Skeletal muscle satellite cell (primary cell): Measurements from ENCODE around the gene MMD.

Experiments
- H3K27me3 ChIP-seq: 2 replicates; pipeline ENCODE4 v1.7.0; 2013; ENCODE audit warnings: low read length; ENCODE audit not compliant: control insufficient read depth, insufficient read depth
- H3K36me3 ChIP-seq: 2 replicates; pipeline ENCODE4 v1.7.0; 2013; ENCODE audit warnings: mild to moderate bottlenecking, control low read depth, low read length; ENCODE audit not compliant: insufficient read depth
- H3K4me1 ChIP-seq: 2 replicates; pipeline ENCODE4 v1.7.0; 2013; ENCODE audit warnings: low read length; ENCODE audit not compliant: control insufficient read depth, insufficient read depth
- H3K4me2 ChIP-seq: 2 replicates; pipeline ENCODE4 v1.7.0; 2013; ENCODE audit warnings: mild to moderate bottlenecking, low read length
- H3K4me3 ChIP-seq: 2 replicates; pipeline ENCODE4 v1.7.0; 2013; ENCODE audit warnings: low read length
- H3K9ac ChIP-seq: 2 replicates; pipeline ENCODE4 v1.7.0; 2013; ENCODE audit warnings: mild to moderate bottlenecking, low read depth, low read length, moderate library complexity
- H3K9me3 ChIP-seq: replicated peaks from 2 replicates; pipeline ENCODE4 v1.7.0; 2013; ENCODE audit warnings: mild to moderate bottlenecking, control low read depth, low read length

The MMD gene

DNA sequence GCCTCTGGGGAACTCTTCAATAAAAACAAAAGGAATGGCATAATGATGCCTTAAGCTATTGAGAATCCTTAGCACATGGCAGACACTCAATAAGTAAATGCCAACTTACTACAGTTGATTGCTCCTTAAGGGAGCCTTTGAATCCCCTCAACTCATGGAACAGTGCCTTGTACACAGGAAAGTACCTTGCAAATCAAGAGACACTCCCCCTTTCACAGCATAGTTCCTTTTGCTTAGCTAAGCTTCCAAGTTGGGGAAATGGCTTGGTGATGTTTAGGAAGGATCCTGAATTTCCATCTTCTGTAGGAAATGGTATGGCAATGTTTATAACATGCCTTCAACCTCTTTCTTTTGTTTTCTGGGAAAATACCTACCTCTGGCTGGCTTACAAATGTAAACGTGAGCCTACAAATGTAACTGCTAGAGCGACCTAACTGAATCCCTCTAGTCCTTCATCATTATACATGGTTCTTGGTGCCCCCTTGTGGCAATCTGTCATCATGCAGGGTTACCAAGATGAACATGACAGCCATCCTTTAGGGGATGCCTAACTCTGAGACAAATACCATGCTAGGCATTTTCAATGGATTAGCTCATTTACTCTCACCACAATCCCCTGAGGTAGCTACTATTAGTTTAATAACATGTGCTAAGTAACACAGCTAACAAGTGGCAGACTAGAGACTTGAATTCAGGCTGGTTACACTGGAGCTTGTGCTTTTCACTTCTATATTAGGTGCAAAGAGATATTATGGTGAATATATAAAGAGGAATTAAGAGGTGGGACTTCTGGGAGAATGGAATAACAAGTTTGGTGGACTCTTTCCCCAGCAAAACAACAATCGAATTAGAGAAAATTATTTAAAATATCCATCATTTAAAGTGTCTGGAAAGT, 65.0 kb downstream of the MMD start:
- Histone ChIP-seq H3K4me2 (no peak overlapping the region), H3K9me3 (no peaks in the 10 kb centered on the region), H3K27me3 (peaks cover 9% of the 10 kb centered on the region), H3K4me1 (no peaks in the 10 kb centered on the region), H3K9ac (no peak overlapping the region), H3K4me3 (no peak overlapping the region), H3K36me3 (no peaks in the 10 kb centered on the region)

DNA sequence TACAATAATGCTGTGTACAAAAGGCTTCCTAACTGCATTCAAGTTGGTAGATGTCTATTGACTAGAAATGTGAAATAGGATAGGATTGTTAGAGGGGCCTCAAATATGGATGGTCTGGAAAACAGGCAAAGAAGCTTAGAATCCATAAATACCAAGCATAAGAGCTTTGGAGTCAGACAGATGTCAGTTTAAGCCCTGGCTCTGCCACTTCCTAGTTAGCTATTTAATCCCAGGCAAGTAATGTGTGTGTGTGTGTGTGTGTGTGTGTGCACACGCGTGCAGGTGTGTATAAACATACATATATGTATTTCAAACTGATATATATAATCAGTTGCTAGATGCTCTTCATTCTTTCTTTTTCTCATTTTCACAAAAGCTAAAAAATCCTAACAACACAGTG, 66.7 kb downstream of the MMD start:
- Histone ChIP-seq H3K9me3 (no peaks in the 10 kb centered on the region), H3K9ac (no peak overlapping the region), H3K4me2 (no peak overlapping the region), H3K4me3 (no peak overlapping the region), H3K36me3 (no peaks in the 10 kb centered on the region), H3K4me1 (no peaks in the 10 kb centered on the region), H3K27me3 (peaks cover 9% of the 10 kb centered on the region)

DNA sequence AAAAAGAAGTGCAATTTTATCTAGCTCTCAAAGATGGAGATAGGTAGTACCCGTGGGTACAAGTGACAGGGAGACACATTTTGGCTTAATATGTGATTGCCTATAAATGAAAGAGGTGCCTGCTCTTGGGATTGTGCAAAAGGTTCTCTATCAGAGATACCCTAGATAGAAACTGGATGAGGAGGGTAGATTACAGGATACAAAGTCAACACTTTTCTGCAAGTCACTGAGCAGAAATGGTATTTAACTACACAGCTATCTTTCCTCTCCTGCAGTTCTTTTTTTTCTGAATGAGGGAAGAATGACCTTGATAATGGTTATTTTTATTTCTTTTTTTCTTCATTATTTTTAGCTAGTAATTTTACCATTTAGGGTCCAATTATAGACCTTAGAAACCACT, 67.6 kb downstream of the MMD start:
- Histone ChIP-seq H3K4me3 (no peak overlapping the region), H3K9me3 (no peaks in the 10 kb centered on the region), H3K27me3 (peaks cover 9% of the 10 kb centered on the region), H3K9ac (no peak overlapping the region), H3K4me1 (no peaks in the 10 kb centered on the region), H3K4me2 (no peak overlapping the region), H3K36me3 (no peaks in the 10 kb centered on the region)

DNA sequence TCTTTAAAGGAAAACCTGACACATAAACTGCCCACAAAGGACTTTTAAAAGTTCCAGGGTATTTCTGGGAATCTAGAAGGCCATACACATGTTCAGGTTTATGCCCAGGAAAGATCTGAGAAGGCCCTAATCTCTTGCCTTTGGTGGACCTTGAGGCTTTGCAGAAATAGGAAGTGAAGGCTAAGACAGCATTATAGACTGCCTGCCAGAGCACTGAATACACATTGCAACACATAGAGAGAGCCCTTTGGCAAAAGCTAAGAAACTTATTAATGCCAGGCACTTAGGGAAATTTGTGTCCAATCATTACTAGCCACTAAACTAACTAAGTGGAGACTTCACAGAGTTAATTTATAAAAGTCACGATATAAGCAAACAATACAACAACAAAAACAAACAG, 70.4 kb downstream of the MMD start:
- H3K9me3 ChIP-seq: no peaks in the 10 kb centered on the region
- H3K4me2 ChIP-seq: no peak overlapping the region
- no peaks in the 10 kb centered on the region for H3K4me1 ChIP-seq
- H3K36me3 ChIP-seq: no peaks in the 10 kb centered on the region
- H3K4me3 ChIP-seq: no peak overlapping the region
- peaks cover 3% of the 10 kb centered on the region for H3K27me3 ChIP-seq
- H3K9ac ChIP-seq: no peak overlapping the region

DNA sequence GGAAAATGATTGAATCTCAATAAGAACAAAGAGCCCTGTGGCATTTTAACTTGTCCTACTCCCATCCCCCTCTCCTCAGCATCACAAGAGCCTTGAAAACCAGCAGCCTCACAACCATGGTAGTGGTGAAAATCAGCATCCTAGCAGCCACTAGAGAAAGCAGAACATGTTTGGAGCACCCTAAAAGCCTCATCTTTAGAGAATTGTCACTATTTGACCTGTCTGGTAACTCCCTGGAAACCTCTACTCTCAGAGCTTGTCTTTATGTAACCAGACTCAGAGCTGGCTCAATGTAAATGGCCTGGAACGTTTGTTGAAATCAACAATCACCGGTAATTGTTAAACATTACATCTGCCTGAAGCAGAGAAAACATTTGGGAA, 70.8 kb downstream of the MMD start:
- Histone ChIP-seq H3K36me3 (no peaks in the 10 kb centered on the region), H3K4me2 (no peak overlapping the region), H3K9me3 (no peaks in the 10 kb centered on the region), H3K27me3 (peaks cover 3% of the 10 kb centered on the region), H3K4me3 (no peak overlapping the region), H3K9ac (no peak overlapping the region), H3K4me1 (no peaks in the 10 kb centered on the region)

DNA sequence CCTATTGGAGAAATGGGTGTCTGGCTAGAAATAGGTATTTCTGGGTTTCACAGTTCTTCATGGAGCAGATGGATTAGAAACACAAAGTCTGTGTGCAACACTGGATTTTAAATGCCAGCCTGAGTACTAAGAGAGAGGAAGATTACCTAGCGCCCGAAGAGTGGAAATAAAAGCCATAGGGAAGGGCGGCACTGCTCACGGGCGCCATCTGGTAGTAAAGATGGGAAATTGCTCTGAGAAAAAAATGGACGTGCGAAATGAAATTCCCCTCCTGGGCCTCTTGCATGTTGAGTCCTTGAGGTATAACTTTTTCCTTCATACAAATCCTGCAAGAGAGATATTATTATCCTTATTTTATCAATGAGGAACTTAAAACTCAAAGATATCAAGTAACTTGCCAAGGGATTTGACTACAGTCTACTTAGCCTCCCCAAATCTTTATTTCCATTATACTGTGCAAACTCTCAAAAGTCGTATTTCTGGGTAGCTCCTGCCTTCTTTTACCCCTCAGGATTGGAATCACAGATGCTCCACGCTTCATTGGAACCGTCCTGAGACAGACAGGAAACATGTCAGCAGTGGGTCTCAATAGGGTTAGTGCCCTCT, 72.8 kb downstream of the MMD start:
- H3K4me3 ChIP-seq: no peak overlapping the region
- no peaks in the 10 kb centered on the region for H3K9me3 ChIP-seq
- H3K9ac ChIP-seq: no peak overlapping the region
- H3K4me2 ChIP-seq: no peak overlapping the region
- peaks cover 7% of the 10 kb centered on the region for H3K27me3 ChIP-seq
- no peaks in the 10 kb centered on the region for H3K36me3 ChIP-seq
- no peaks in the 10 kb centered on the region for H3K4me1 ChIP-seq

DNA sequence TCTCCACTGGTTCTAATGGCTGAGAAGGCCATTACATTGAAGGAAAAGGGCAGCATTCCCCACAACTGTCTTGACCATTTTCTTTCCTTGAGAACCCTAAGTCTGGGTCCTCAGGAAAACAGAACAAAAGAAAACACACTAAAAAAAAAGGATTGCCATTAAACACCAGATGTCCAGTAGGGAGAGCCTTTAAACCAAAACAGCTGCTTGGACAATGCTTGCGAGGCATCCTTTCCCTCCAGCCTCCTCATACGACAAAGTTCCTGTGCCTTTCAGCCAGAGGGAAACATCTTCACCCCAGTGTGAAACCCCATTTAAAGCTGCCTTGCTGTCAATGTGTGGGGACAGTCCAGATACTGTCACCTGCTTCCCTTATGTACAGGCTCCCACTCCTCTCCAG, 74.3 kb downstream of the MMD start:
- Histone ChIP-seq H3K9ac (no peak overlapping the region), H3K4me2 (no peak overlapping the region), H3K36me3 (no peaks in the 10 kb centered on the region), H3K9me3 (no peaks in the 10 kb centered on the region), H3K4me3 (no peak overlapping the region), H3K27me3 (peaks cover 13% of the 10 kb centered on the region), H3K4me1 (no peaks in the 10 kb centered on the region)

DNA sequence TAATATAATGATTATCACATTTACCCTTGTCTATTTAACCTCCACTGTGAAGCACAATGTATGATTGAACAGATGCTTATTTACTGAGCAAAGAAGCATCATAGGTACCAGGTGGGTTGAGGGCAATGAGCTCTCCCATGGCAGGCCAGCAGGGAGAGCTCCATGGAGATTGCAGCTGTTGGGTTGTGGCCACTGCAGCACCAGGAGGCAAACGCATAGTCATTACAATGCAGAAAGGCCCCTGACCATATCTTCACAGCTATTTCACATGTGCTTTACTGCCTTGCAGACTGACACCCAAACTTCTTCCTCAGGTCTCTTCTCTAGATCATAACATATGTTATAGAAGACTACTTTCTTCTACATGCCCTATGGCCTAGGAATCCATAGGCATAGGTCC, 75.0 kb downstream of the MMD start:
- peaks cover 13% of the 10 kb centered on the region for H3K27me3 ChIP-seq
- H3K4me2 ChIP-seq: no peak overlapping the region
- no peaks in the 10 kb centered on the region for H3K4me1 ChIP-seq
- H3K4me3 ChIP-seq: no peak overlapping the region
- H3K9me3 ChIP-seq: no peaks in the 10 kb centered on the region
- no peak overlapping the region for H3K9ac ChIP-seq
- no peaks in the 10 kb centered on the region for H3K36me3 ChIP-seq

DNA sequence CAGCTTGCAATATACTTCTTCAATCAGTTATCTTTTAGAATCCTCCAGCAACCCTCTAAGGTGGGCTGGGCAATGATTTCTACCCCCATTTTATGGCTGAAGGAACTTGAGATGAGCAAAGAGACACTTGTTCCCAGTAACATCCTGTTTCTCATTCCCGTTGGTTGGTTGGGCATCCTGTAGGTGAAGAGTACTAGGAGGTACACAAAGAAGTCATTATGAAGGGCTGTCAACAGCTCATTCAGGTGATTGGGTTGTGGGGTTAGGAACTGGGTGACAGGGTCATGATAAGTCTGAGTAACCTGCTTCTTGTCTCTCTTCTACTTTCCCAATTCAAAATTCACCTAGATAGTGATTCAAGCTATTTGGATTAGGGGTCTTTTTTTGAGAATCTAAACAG, 76.5 kb downstream of the MMD start:
- Histone ChIP-seq H3K27me3 (peaks cover 16% of the 10 kb centered on the region), H3K9ac (no peak overlapping the region), H3K4me3 (no peak overlapping the region)

DNA sequence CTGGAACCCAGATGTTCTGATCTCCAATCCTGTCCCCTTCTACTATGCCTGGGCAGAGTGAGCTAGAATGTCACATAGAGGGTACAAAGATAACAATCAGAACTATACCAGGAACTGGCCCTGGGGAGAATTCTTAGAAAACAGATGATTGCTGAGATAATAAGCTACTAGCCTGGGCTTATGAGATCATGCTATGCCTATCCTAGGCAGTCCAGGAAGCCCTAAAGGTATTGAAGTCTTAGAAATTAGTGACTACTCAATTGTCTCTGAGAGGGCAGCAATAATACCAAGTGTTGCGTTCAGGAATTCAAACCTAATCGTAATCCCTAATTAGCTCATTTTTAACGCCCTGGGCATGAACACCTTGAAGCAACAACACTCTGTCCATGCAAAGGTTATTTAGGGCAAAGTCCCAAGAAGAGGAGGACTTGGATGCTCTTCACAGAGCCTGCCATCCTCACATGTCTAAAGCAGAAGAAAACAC, 77.1 kb downstream of the MMD start:
- no peak overlapping the region for H3K4me3 ChIP-seq
- H3K36me3 ChIP-seq: no peaks in the 10 kb centered on the region

More for the DNA sequence above, 76.5 kb downstream of the MMD start:
- Histone ChIP-seq H3K4me1 (no peaks in the 10 kb centered on the region), H3K4me2 (no peak overlapping the region), H3K36me3 (no peaks in the 10 kb centered on the region), H3K9me3 (no peaks in the 10 kb centered on the region)

DNA sequence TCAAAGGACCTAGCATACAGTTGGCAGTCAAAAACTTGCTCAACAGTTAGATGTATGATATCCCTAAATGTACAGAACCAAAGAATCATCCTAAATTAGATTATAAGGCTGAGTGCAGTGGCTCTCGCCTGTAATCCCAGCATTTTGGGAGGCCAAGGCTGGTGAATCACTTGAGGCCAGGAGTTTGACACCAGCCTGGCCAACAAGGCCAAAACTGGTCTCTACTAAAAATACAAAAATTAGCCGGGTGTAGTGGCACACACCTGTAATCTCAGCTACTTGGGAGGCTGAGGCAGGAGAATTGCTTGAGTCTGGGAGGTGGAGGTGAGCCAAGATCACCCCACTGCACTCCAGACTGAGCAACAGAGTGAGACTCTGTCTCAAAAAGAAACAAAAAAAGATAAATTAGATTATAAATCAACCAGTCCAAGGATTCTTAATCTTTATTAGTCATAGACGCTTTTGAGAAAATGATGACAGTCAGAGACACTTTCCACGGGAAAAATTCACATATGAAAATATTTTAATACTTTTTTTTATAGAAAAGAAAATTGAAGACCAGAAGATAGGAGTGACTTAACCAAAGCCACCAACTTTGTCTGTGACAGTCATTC, 77.6 kb downstream of the MMD start:
- H3K4me3 ChIP-seq: no peak overlapping the region

More for the DNA sequence above, 77.1 kb downstream of the MMD start:
- Histone ChIP-seq H3K27me3 (peaks cover 21% of the 10 kb centered on the region), H3K9me3 (no peaks in the 10 kb centered on the region), H3K4me2 (no peak overlapping the region), H3K4me1 (no peaks in the 10 kb centered on the region), H3K9ac (no peak overlapping the region)

More for the DNA sequence above, 77.6 kb downstream of the MMD start:
- Histone ChIP-seq H3K4me1 (no peaks in the 10 kb centered on the region), H3K4me2 (no peak overlapping the region), H3K27me3 (peaks cover 27% of the 10 kb centered on the region), H3K9me3 (no peaks in the 10 kb centered on the region), H3K9ac (no peak overlapping the region), H3K36me3 (no peaks in the 10 kb centered on the region)
